Natural killer cell treated with Interleukin-12 subunit alpha and Interleukin-12 subunit beta and Interleukin-15 and Interleukin-18, amount 100 ng/mL, for 72 hours (primary cell): ENCODE measurements around the gene CHN2. TPM values are rescaled to one million over a fixed set of nuclear protein-coding genes. Genes with fewer than 3 reads are reported as not detected.

Source experiments
- ATAC-seq, 2 donors: fragments of 150-1000 bp; cut with Tn5 transposase in 1 of 2; sonication (Bioruptor Pico), chemical (Tn5 transposase) in 1 of 2; 2 replicates each; pipeline ENCODE4 v1.10.0; 2021
- DNase-seq: peaks from one replicate; pipeline ENCODE4 v3.0.0; 2022; ENCODE audit warnings: low spot score
- H3K27ac Mint-ChIP-seq, 2 donors: 1 replicate in 1 of 2; 2 replicates in 1 of 2; pipeline ENCODE4 v1.8.0; 2022; ENCODE audit warnings: mixed read lengths in 2 of 2, mild to moderate bottlenecking in 1 of 2, moderate library complexity in 1 of 2
- H3K27me3 Mint-ChIP-seq, 2 donors: 1 replicate in 1 of 2; 2 replicates in 1 of 2; pipeline ENCODE4 v1.8.0; 2022; ENCODE audit warnings: mixed read lengths in 2 of 2
- H3K36me3 Mint-ChIP-seq: one replicate; pipeline ENCODE4 v1.8.0; 2022; ENCODE audit warnings: mixed read lengths
- H3K4me1 Mint-ChIP-seq, 2 donors: 1 replicate in 1 of 2; 2 replicates in 1 of 2; pipeline ENCODE4 v1.8.0; 2022; ENCODE audit warnings: low read depth in 2 of 2, mixed read lengths in 2 of 2, mild to moderate bottlenecking in 1 of 2
- H3K4me3 Mint-ChIP-seq: one replicate; pipeline ENCODE4 v1.8.0; 2022; ENCODE audit warnings: mixed read lengths
- H3K9me3 Mint-ChIP-seq: 2 replicates; pipeline ENCODE4 v1.8.0; 2022; ENCODE audit warnings: mixed read lengths
- total RNA-seq, 2 donors: library from RNA; stranded (reverse); gene quantifications; one replicate each; pipeline ENCODE4 v1.2.3, GENCODE V29; 2022

CHN2 gene
- total RNA-seq, 2 donors from 2014 or later: 0.70 to 2.1 TPM

GRCh38 chr7:29243910-29244655 lies 49.5 kb downstream of the CHN2 start:
- Mint-ChIP-seq H3K27ac (no peak overlapping the region), H3K36me3 (no peaks in the 10 kb centered on the region), H3K4me3 (peak overlapping the region; percentile 36), H3K27me3 (peaks cover 0 to 4% of the 10 kb centered on the region in 2 donors), H3K4me1 (peaks cover 41 to 49% of the 10 kb centered on the region in 2 donors), H3K9me3 (no peaks in the 10 kb centered on the region)
- DNase-seq (no peak), ATAC-seq (peak; percentile 77 to 84)

DNA sequence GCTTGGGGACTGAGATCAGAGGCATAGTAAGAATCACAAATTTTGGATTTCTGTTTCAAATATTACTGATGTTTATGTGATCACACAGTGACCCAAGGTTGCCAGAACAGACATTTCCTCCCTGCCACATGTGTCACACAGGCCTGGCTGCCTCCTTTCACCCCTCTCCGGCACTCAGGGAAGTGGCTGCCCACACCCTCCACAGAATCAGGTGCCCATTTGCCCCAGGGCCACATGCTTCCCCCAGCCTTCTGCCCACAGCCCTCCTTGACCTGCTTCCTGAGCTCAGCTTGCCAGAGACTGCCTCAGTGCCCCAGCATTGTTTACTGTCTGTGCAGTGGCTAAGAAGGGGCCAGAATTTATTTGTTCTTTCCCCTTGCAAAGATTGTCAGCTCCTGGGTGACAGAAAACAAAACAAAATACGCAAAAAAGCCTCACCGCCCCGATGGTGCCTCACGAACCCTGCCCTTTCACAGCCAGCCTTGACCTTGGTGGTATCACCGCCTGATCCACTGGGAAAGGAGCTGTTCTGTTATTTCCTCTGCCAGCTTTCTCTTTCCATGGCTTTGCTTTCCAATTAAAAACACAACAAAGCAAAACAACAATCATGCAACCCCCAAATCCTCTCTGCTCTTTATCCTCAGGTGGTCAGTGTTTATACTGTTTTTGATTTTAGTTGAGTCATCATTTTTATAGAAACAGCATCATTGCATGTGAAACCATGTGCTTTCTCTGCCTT lies 52.8 kb downstream of the CHN2 start:
- no peak overlapping the region for H3K4me3 Mint-ChIP-seq
- peaks cover 36 to 44% of the 10 kb centered on the region in 2 donors for H3K4me1 Mint-ChIP-seq
- H3K27me3 Mint-ChIP-seq: peaks cover 0 to 4% of the 10 kb centered on the region in 2 donors
- DNase-seq (no peak), ATAC-seq (peak in 1 of 2 donors; percentile 61)
- no peaks in the 10 kb centered on the region for H3K9me3 Mint-ChIP-seq
- H3K27ac Mint-ChIP-seq: peak overlapping the region in 1 of 2 donors; percentile 69
- no peaks in the 10 kb centered on the region for H3K36me3 Mint-ChIP-seq

- Mint-ChIP-seq H3K27ac (no peak overlapping the region), H3K4me1 (peaks cover 36 to 44% of the 10 kb centered on the region in 2 donors), H3K27me3 (peaks cover 0 to 4% of the 10 kb centered on the region in 2 donors), H3K36me3 (no peaks in the 10 kb centered on the region), H3K4me3 (no peak overlapping the region), H3K9me3 (no peaks in the 10 kb centered on the region)
- no peak for DNase-seq
- ATAC-seq: no peak
Observed at GRCh38 chr7:29247963-29248236, 53.3 kb downstream of the CHN2 start.

DNA sequence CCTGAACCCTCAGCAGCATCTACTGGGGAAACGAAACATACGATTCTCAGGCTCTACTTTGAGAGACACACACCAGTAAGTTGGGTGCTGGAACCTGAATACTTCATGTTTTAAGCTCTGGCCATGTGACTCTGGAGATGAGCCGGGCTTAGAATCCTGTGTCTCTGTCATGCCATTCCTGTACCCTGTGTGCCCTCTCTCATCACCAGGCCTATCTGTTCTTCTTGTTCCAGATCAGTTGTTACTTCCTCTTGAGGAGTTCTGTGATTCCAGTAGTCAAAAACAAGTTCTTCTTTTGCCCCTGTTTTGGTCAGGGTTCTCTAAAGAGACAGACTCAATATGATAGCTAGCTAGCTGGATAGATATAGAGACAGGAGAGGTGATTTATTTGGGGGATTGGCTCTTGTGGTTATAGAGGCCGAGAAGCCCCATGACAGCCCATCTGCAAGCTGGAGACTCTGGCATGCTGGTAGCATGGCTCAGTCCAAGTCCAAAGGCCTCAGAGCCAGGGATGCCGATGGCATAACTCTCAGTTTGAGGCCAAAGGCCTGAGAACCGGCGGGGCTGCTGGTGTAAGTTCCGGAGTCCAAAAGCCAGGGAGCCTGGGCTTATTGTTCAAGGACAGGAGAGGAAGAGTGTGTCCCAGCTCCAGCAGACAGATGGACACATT lies 54.3 kb downstream of the CHN2 start:
- ATAC-seq: no peak
- Mint-ChIP-seq H3K4me1 (peaks cover 29 to 39% of the 10 kb centered on the region in 2 donors), H3K4me3 (no peak overlapping the region), H3K36me3 (no peaks in the 10 kb centered on the region), H3K27ac (no peak overlapping the region), H3K9me3 (no peaks in the 10 kb centered on the region), H3K27me3 (peaks cover 0 to 4% of the 10 kb centered on the region in 2 donors)
- no peak for DNase-seq

DNA sequence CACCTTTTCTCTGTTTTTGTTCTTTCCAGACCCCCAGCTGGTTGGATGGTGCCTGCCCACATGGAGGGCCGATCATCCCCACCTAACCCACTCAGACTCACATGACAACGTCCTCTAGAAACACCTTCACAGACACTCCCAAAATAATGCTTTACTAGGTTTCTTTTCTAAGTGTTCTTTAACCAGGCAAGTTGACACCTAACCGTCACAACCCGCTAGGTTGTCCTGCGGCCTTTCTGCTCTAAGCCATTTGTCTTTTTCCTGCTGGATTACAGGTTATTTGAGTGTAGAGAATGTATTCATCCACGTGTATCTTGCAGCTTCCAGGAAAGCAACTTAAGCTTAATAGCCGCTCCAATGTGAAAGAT lies 54.8 kb downstream of the CHN2 start:
- Mint-ChIP-seq H3K27ac (no peak overlapping the region), H3K9me3 (no peaks in the 10 kb centered on the region), H3K36me3 (no peaks in the 10 kb centered on the region), H3K27me3 (peaks cover 0 to 4% of the 10 kb centered on the region in 2 donors), H3K4me3 (no peak overlapping the region), H3K4me1 (peaks cover 24 to 34% of the 10 kb centered on the region in 2 donors)
- DNase-seq (no peak), ATAC-seq (no peak)

GRCh38 chr7:29249860-29250259 lies 55.3 kb downstream of the CHN2 start:
- no peaks in the 10 kb centered on the region for H3K9me3 Mint-ChIP-seq
- ATAC-seq: no peak
- H3K27ac Mint-ChIP-seq: no peak overlapping the region
- peaks cover 0 to 4% of the 10 kb centered on the region in 2 donors for H3K27me3 Mint-ChIP-seq
- DNase-seq: no peak
- peaks cover 23 to 32% of the 10 kb centered on the region in 2 donors for H3K4me1 Mint-ChIP-seq
- no peak overlapping the region for H3K4me3 Mint-ChIP-seq
- no peaks in the 10 kb centered on the region for H3K36me3 Mint-ChIP-seq

- peaks cover 14 to 25% of the 10 kb centered on the region in 2 donors for H3K4me1 Mint-ChIP-seq
- DNase-seq: no peak
- no peak for ATAC-seq
Observed at GRCh38 chr7:29253225-29253624, 58.6 kb downstream of the CHN2 start.

DNA sequence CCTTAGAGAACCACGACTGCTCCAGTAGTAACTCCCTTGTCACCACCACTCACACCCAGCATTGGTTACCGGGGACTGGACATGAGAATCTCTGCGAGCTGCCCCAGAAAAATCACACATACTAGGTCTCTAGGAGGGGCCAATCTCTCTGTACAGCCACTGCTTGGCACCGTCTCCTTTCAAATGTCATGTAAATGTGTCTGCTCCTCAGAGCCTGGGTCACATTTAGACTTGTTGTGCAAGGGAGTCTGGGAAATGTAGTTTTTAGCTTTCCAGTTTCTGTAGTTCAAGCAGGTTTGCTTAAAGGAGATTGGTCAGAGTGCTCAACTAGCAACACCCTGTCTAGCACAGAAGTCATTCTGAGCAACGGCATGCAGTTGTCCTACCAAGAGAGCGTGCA lies 60.0 kb downstream of the CHN2 start:
- no peak for DNase-seq
- H3K4me1 Mint-ChIP-seq: peaks cover 18 to 22% of the 10 kb centered on the region in 2 donors
- no peaks in the 10 kb centered on the region for H3K9me3 Mint-ChIP-seq
- ATAC-seq: no peak
- no peak overlapping the region for H3K4me3 Mint-ChIP-seq
- H3K27me3 Mint-ChIP-seq: no peaks in the 10 kb centered on the region
- H3K36me3 Mint-ChIP-seq: no peaks in the 10 kb centered on the region
- H3K27ac Mint-ChIP-seq: no peak overlapping the region

More at GRCh38 chr7:29253225-29253624, 58.6 kb downstream of the CHN2 start:
- no peaks in the 10 kb centered on the region for H3K9me3 Mint-ChIP-seq
- H3K27me3 Mint-ChIP-seq: peaks cover 0 to 2% of the 10 kb centered on the region in 2 donors
- H3K36me3 Mint-ChIP-seq: no peaks in the 10 kb centered on the region
- no peak overlapping the region for H3K4me3 Mint-ChIP-seq
- no peak overlapping the region for H3K27ac Mint-ChIP-seq

DNA sequence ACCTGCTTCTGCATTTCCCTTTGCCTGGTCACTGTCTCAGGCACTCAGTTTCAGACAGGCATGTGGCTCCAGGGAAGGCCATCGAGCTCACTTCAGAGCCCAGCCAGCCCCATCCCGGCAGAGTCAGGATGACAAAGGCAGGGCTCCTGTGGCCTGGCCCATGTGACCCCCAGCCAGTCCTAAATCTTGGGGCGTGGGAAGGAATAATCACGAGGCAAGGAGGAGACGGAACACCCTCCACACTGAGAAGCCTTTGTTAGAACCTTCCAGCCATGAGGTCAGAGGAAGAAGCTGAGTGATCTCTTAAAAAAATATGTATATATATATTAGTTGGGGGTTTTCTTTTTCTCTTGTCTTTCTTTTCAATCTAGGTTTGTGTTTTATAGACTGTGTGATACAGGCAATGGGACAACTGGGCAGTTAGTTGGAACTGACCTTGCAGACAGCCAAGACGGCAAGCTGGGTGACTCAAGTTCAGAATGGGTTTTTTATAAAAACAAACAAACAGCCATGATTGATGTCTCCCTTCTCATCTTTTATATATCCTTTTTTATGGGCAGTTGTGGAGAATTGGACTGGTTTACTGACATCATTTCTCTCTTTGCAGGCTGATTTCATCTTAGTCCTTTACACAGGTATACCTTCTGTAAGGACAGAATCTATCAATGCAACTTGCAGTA lies 60.8 kb downstream of the CHN2 start:
- H3K4me3 Mint-ChIP-seq: no peak overlapping the region
- no peak for DNase-seq
- no peaks in the 10 kb centered on the region for H3K36me3 Mint-ChIP-seq
- no peak overlapping the region for H3K27ac Mint-ChIP-seq
- H3K27me3 Mint-ChIP-seq: no peaks in the 10 kb centered on the region
- no peaks in the 10 kb centered on the region for H3K9me3 Mint-ChIP-seq
- ATAC-seq: no peak
- H3K4me1 Mint-ChIP-seq: peaks cover 18 to 22% of the 10 kb centered on the region in 2 donors

GRCh38 chr7:29255906-29256692 lies 61.5 kb downstream of the CHN2 start:
- peaks cover 18 to 22% of the 10 kb centered on the region in 2 donors for H3K4me1 Mint-ChIP-seq
- ATAC-seq (no peak), DNase-seq (no peak)
- H3K36me3 Mint-ChIP-seq: no peaks in the 10 kb centered on the region
- no peak overlapping the region for H3K27ac Mint-ChIP-seq
- H3K9me3 Mint-ChIP-seq: no peaks in the 10 kb centered on the region
- H3K4me3 Mint-ChIP-seq: no peak overlapping the region
- no peaks in the 10 kb centered on the region for H3K27me3 Mint-ChIP-seq

DNA sequence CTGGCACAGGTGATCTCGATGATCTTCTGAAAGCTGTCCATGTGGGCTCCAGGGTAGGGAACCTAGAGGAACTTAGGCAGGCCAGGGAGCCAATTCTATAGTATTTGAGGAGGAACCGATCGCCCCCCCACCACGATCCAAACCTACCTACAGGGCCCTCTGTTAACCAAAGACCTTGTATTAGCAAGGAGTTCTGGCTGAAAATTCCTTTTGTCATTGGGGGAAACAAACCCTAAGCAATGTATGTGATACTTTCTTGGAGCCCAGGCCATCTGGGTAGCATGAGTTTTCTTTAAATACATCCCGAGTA lies 62.1 kb downstream of the CHN2 start:
- Mint-ChIP-seq H3K9me3 (no peaks in the 10 kb centered on the region), H3K27ac (no peak overlapping the region), H3K4me1 (peaks cover 18 to 22% of the 10 kb centered on the region in 2 donors), H3K36me3 (no peaks in the 10 kb centered on the region), H3K27me3 (no peaks in the 10 kb centered on the region), H3K4me3 (no peak overlapping the region)
- no peak for DNase-seq
- ATAC-seq: no peak

- no peak for DNase-seq
- ATAC-seq: no peak
- H3K27ac Mint-ChIP-seq: no peak overlapping the region
- peaks cover 26 to 29% of the 10 kb centered on the region in 2 donors for H3K4me1 Mint-ChIP-seq
- no peak overlapping the region for H3K4me3 Mint-ChIP-seq
- H3K9me3 Mint-ChIP-seq: no peaks in the 10 kb centered on the region
- H3K27me3 Mint-ChIP-seq: no peaks in the 10 kb centered on the region
- no peaks in the 10 kb centered on the region for H3K36me3 Mint-ChIP-seq
Observed at GRCh38 chr7:29258951-29259350, 64.4 kb downstream of the CHN2 start.

- DNase-seq (no peak), ATAC-seq (no peak)
- no peaks in the 10 kb centered on the region for H3K27me3 Mint-ChIP-seq
- no peaks in the 10 kb centered on the region for H3K9me3 Mint-ChIP-seq
- no peak overlapping the region for H3K4me3 Mint-ChIP-seq
- H3K27ac Mint-ChIP-seq: no peak overlapping the region
- peaks cover 10% of the 10 kb centered on the region for H3K36me3 Mint-ChIP-seq
- H3K4me1 Mint-ChIP-seq: peaks cover 22 to 24% of the 10 kb centered on the region in 2 donors
Observed at GRCh38 chr7:29262191-29262917, 67.8 kb downstream of the CHN2 start.
